Measurements from ENCODE around the gene PPP2R3A.
A peak's percentile ranks its signal among the peaks of the same experiment; 100 is the strongest.

The PPP2R3A gene

GRCh38 chr3:136192831-136193230 is 227.3 kb downstream of the PPP2R3A start:
- no peak overlapping the region for H3K4me2 ChIP-seq (ENCODE audit: low read length, poor library complexity, severe bottlenecking)
- H3K4ac ChIP-seq (ENCODE audit: low read depth in 1 of 2, low read length in 2 of 2), result no peak overlapping the region
- no peaks in the 10 kb centered on the region for H3K36me3 ChIP-seq (ENCODE audit: control insufficient read depth in 1 of 2, insufficient read depth in 2 of 2, low read depth in 1 of 2, low read length in 2 of 2)
- peak overlapping the region; percentile 98 for H3K9ac ChIP-seq (ENCODE audit: low read length)
- WGBS, result 17% methylated on average over 1 of the region's 2 CpGs
- DNase-seq, result no peak
- no peak overlapping the region for H4K91ac ChIP-seq (ENCODE audit: low read length)
- no peaks in the 10 kb centered on the region for H3K27me3 ChIP-seq (ENCODE audit: control insufficient read depth in 1 of 2, insufficient read depth in 1 of 2, low read length in 2 of 2)
- no peak overlapping the region for H2BK15ac ChIP-seq (ENCODE audit: low read depth, poor library complexity, severe bottlenecking)
- H3K4me1 ChIP-seq (ENCODE audit: control insufficient read depth, insufficient read depth, low read depth, low read length), result peaks cover 12% of the 10 kb centered on the region
- no peak overlapping the region for H4K8ac ChIP-seq (ENCODE audit: low read length)
- no peak overlapping the region for H3K18ac ChIP-seq (ENCODE audit: low read depth in 1 of 2, low read length in 2 of 2)
- no peaks in the 10 kb centered on the region for H3K79me1 ChIP-seq (replicated peaks; ENCODE audit: low read length, poor library complexity, severe bottlenecking)
- no peak overlapping the region for H3K14ac ChIP-seq (ENCODE audit: low read length in 2 of 2)
- H2AFZ ChIP-seq (ENCODE audit: low read depth, low read length), result no peak overlapping the region
- H2BK12ac ChIP-seq (ENCODE audit: low read length in 2 of 2), result no peak overlapping the region
- no peak overlapping the region for H2AK5ac ChIP-seq (ENCODE audit: low read length, severe bottlenecking)
- H3K9me3 ChIP-seq (ENCODE audit: control insufficient read depth, low read length), result no peaks in the 10 kb centered on the region
- no peak overlapping the region for H3K27ac ChIP-seq (ENCODE audit: low read length, poor library complexity, severe bottlenecking)
- H3K23ac ChIP-seq (ENCODE audit: low read length in 2 of 2), result no peak overlapping the region
- H2BK120ac ChIP-seq (ENCODE audit: low read depth, low read length), result no peak overlapping the region
- H3K4me3 ChIP-seq (ENCODE audit: insufficient read depth in 1 of 2, low read depth in 1 of 2, low read length in 2 of 2), result peak overlapping the region in 1 of 2 experiments; percentile 95
- H2BK5ac ChIP-seq (ENCODE audit: low read depth, low read length, poor library complexity, severe bottlenecking), result no peak overlapping the region

- Histone ChIP-seq H2AFZ (ENCODE audit: low read depth, low read length) (no peak overlapping the region), H3K36me3 (ENCODE audit: control insufficient read depth in 1 of 2, insufficient read depth in 2 of 2, low read depth in 1 of 2, low read length in 2 of 2) (no peaks in the 10 kb centered on the region), H3K4me2 (ENCODE audit: low read length, poor library complexity, severe bottlenecking) (peak overlapping the region; percentile 89), H3K27ac (ENCODE audit: low read length, poor library complexity, severe bottlenecking) (no peak overlapping the region), H2BK120ac (ENCODE audit: low read depth, low read length) (no peak overlapping the region), H3K23ac (ENCODE audit: low read length in 2 of 2) (no peak overlapping the region), H2BK15ac (ENCODE audit: low read depth, poor library complexity, severe bottlenecking) (no peak overlapping the region), H3K9me3 (ENCODE audit: control insufficient read depth, low read length) (no peaks in the 10 kb centered on the region), H3K4ac (ENCODE audit: low read depth in 1 of 2, low read length in 2 of 2) (no peak overlapping the region), H3K14ac (ENCODE audit: low read length in 2 of 2) (no peak overlapping the region), H4K8ac (ENCODE audit: low read length) (no peak overlapping the region), H3K9ac (ENCODE audit: low read length) (peak overlapping the region; percentile 98), H2BK12ac (ENCODE audit: low read length in 2 of 2) (no peak overlapping the region), H2AK5ac (ENCODE audit: low read length, severe bottlenecking) (no peak overlapping the region), H2BK5ac (ENCODE audit: low read depth, low read length, poor library complexity, severe bottlenecking) (no peak overlapping the region), H3K27me3 (ENCODE audit: control insufficient read depth in 1 of 2, insufficient read depth in 1 of 2, low read length in 2 of 2) (no peaks in the 10 kb centered on the region), H3K4me3 (ENCODE audit: insufficient read depth in 1 of 2, low read depth in 1 of 2, low read length in 2 of 2) (peak overlapping the region in 1 of 2 experiments; percentile 95), H3K4me1 (ENCODE audit: control insufficient read depth, insufficient read depth, low read depth, low read length) (peaks cover 9% of the 10 kb centered on the region), H3K79me1 (replicated peaks; ENCODE audit: low read length, poor library complexity, severe bottlenecking) (no peaks in the 10 kb centered on the region), H4K91ac (ENCODE audit: low read length) (no peak overlapping the region), H3K18ac (ENCODE audit: low read depth in 1 of 2, low read length in 2 of 2) (no peak overlapping the region)
- peak; percentile 28 for DNase-seq
- 7% methylated on average over 3 of the region's 6 CpGs for WGBS
Measured at GRCh38 chr3:136193278-136194054, 227.9 kb downstream of the PPP2R3A start.

- DNase-seq, result peak; percentile 51
- no peak overlapping the region for H4K8ac ChIP-seq (ENCODE audit: low read length)
- H3K27ac ChIP-seq (ENCODE audit: low read length, poor library complexity, severe bottlenecking), result peak overlapping the region; percentile 73
- no peaks in the 10 kb centered on the region for H3K79me1 ChIP-seq (replicated peaks; ENCODE audit: low read length, poor library complexity, severe bottlenecking)
- no peak overlapping the region for H2BK120ac ChIP-seq (ENCODE audit: low read depth, low read length)
- no peak overlapping the region for H2BK15ac ChIP-seq (ENCODE audit: low read depth, poor library complexity, severe bottlenecking)
- H3K27me3 ChIP-seq (ENCODE audit: control insufficient read depth in 1 of 2, insufficient read depth in 1 of 2, low read length in 2 of 2), result no peaks in the 10 kb centered on the region
- no peak overlapping the region for H2AK5ac ChIP-seq (ENCODE audit: low read length, severe bottlenecking)
- H2BK5ac ChIP-seq (ENCODE audit: low read depth, low read length, poor library complexity, severe bottlenecking), result peak overlapping the region; percentile 68
- under 1% methylated on average over 47 of the region's 47 CpGs for WGBS
- peak overlapping the region in 1 of 2 experiments; percentile 61 for H3K14ac ChIP-seq (ENCODE audit: low read length in 2 of 2)
- peak overlapping the region; percentile 37 to 99 for H3K18ac ChIP-seq (ENCODE audit: low read depth in 1 of 2, low read length in 2 of 2)
- H3K23ac ChIP-seq (ENCODE audit: low read length in 2 of 2), result no peak overlapping the region
- H4K91ac ChIP-seq (ENCODE audit: low read length), result no peak overlapping the region
- peak overlapping the region; percentile 77 for H3K4me2 ChIP-seq (ENCODE audit: low read length, poor library complexity, severe bottlenecking)
- peaks cover 9% of the 10 kb centered on the region for H3K4me1 ChIP-seq (ENCODE audit: control insufficient read depth, insufficient read depth, low read depth, low read length)
- no peaks in the 10 kb centered on the region for H3K9me3 ChIP-seq (ENCODE audit: control insufficient read depth, low read length)
- H2BK12ac ChIP-seq (ENCODE audit: low read length in 2 of 2), result no peak overlapping the region
- peak overlapping the region; percentile 98 for H3K9ac ChIP-seq (ENCODE audit: low read length)
- peak overlapping the region; percentile 95 to 96 for H3K4me3 ChIP-seq (ENCODE audit: insufficient read depth in 1 of 2, low read depth in 1 of 2, low read length in 2 of 2)
- no peaks in the 10 kb centered on the region for H3K36me3 ChIP-seq (ENCODE audit: control insufficient read depth in 1 of 2, insufficient read depth in 2 of 2, low read depth in 1 of 2, low read length in 2 of 2)
- no peak overlapping the region for H2AFZ ChIP-seq (ENCODE audit: low read depth, low read length)
- peak overlapping the region in 1 of 2 experiments; percentile 62 for H3K4ac ChIP-seq (ENCODE audit: low read depth in 1 of 2, low read length in 2 of 2)
Measured at GRCh38 chr3:136194409-136195257, 229.1 kb downstream of the PPP2R3A start.

Data from mesenchymal stem cell (in vitro differentiated cells and primary cell).